ENCODE measurements around the gene RASGRF2.

The RASGRF2 gene

GRCh38 chr5:81250004-81250403, 289.8 kb downstream of the RASGRF2 start:
- TF ChIP-seq MYC (IDR thresholded peaks at IDR 0.05; ENCODE audit: low read depth, low read length) (no peak), POLR2A (IDR thresholded peaks at IDR 0.05; ENCODE audit: extremely low read depth, insufficient read length) (no peak)
- TF ChIP-seq, protein P1, sequence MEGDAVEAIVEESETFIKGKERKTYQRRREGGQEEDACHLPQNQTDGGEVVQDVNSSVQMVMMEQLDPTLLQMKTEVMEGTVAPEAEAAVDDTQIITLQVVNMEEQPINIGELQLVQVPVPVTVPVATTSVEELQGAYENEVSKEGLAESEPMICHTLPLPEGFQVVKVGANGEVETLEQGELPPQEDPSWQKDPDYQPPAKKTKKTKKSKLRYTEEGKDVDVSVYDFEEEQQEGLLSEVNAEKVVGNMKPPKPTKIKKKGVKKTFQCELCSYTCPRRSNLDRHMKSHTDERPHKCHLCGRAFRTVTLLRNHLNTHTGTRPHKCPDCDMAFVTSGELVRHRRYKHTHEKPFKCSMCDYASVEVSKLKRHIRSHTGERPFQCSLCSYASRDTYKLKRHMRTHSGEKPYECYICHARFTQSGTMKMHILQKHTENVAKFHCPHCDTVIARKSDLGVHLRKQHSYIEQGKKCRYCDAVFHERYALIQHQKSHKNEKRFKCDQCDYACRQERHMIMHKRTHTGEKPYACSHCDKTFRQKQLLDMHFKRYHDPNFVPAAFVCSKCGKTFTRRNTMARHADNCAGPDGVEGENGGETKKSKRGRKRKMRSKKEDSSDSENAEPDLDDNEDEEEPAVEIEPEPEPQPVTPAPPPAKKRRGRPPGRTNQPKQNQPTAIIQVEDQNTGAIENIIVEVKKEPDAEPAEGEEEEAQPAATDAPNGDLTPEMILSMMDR (IDR thresholded peaks at IDR 0.05; ENCODE audit: low read depth, low read length): no peak
- TF ChIP-seq, protein P2, sequence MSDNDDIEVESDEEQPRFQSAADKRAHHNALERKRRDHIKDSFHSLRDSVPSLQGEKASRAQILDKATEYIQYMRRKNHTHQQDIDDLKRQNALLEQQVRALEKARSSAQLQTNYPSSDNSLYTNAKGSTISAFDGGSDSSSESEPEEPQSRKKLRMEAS (IDR thresholded peaks at IDR 0.05; ENCODE audit: low read depth, low read length): no peak
- DNase-seq (ENCODE audit: low read depth): no peak
- no peak overlapping the region for H3K4me3 ChIP-seq (ENCODE audit: low read depth, low read length)

DNA sequence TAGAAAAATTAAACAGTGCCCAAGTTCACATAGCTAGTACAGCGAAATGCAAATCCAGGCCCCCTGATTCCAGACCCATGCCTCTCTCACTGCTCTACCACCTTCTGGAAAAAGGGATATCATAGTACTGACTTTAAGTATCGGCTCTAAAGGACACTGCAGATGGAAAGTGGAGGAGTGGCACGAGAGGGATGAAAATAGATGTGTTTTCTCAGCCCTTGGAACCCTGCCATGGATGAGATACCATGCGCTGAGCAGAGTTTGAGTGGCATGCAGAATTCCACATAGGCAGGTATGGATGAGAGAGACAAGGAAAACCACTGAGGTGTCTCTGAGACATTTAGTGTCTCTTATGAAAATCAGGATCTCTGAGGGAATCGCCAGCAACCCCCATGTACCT, 291.8 kb downstream of the RASGRF2 start:
- TF ChIP-seq POLR2A (IDR thresholded peaks at IDR 0.05; ENCODE audit: extremely low read depth, insufficient read length) (no peak), MYC (IDR thresholded peaks at IDR 0.05; ENCODE audit: low read depth, low read length) (no peak)
- TF ChIP-seq, protein P2 (IDR thresholded peaks at IDR 0.05; ENCODE audit: low read depth, low read length): no peak
- TF ChIP-seq, protein P1 (IDR thresholded peaks at IDR 0.05; ENCODE audit: low read depth, low read length): no peak
- no peak overlapping the region for H3K4me3 ChIP-seq (ENCODE audit: low read depth, low read length)
- DNase-seq (ENCODE audit: low read depth): no peak

- no peak overlapping the region for H3K4me3 ChIP-seq (ENCODE audit: low read depth, low read length)
- DNase-seq (ENCODE audit: low read depth): no peak
- TF ChIP-seq MYC (IDR thresholded peaks at IDR 0.05; ENCODE audit: low read depth, low read length) (no peak), POLR2A (IDR thresholded peaks at IDR 0.05; ENCODE audit: extremely low read depth, insufficient read length) (no peak)
- TF ChIP-seq, protein P1 (IDR thresholded peaks at IDR 0.05; ENCODE audit: low read depth, low read length): no peak
- TF ChIP-seq, protein P2 (IDR thresholded peaks at IDR 0.05; ENCODE audit: low read depth, low read length): no peak
Measured at GRCh38 chr5:81252904-81253303, 292.7 kb downstream of the RASGRF2 start.

DNA sequence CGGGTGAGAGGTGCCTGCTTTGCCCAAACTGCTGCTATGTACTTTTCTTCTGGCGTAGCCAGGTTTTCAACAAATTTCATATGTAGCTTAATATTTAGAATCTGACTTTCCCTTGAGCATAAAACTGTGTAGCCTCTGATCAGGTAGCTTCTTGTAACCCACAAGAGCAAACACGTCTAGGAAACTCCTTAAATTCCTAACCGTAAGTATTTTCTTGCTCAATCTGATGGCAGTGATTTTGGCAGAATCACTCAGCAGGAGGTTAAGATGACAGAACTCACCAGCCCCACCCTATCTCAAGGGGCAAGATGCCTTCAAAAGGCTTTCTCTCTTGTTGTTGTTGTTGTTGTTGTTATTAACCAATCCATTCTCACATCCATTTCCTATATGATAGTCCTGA, 293.7 kb downstream of the RASGRF2 start:
- no peak for DNase-seq (ENCODE audit: low read depth)
- H3K4me3 ChIP-seq (ENCODE audit: low read depth, low read length): no peak overlapping the region
- TF ChIP-seq, protein P1 (IDR thresholded peaks at IDR 0.05; ENCODE audit: low read depth, low read length): no peak
- TF ChIP-seq, protein P2 (IDR thresholded peaks at IDR 0.05; ENCODE audit: low read depth, low read length): no peak
- TF ChIP-seq MYC (IDR thresholded peaks at IDR 0.05; ENCODE audit: low read depth, low read length) (no peak), POLR2A (IDR thresholded peaks at IDR 0.05; ENCODE audit: extremely low read depth, insufficient read length) (no peak)

GRCh38 chr5:81254886-81255559, 294.9 kb downstream of the RASGRF2 start:
- H3K4me3 ChIP-seq (ENCODE audit: low read depth, low read length): no peak overlapping the region
- TF ChIP-seq, protein P1 (IDR thresholded peaks at IDR 0.05; ENCODE audit: low read depth, low read length): no peak
- TF ChIP-seq, protein P2 (IDR thresholded peaks at IDR 0.05; ENCODE audit: low read depth, low read length): no peak
- TF ChIP-seq MYC (IDR thresholded peaks at IDR 0.05; ENCODE audit: low read depth, low read length) (no peak), POLR2A (IDR thresholded peaks at IDR 0.05; ENCODE audit: extremely low read depth, insufficient read length) (no peak)

More at GRCh38 chr5:81254886-81255559, 294.9 kb downstream of the RASGRF2 start:
- DNase-seq (ENCODE audit: low read depth): no peak
